A549 (cell line): ENCODE results near the gene RAB9A.

Source experiments
- FOSL2 ChIP-seq, 2 experiments: fragments of 450-650 bp in 1 of 2; fragments of >200 bp in 1 of 2; sonication (Bioruptor Twin) in 1 of 2; formaldehyde crosslinking; IDR thresholded peaks; 2 replicates each; pipeline versions ENCODE4 v1.5.0 to v1.6.1; 2016 to 2020; ENCODE audit warnings: mild to moderate bottlenecking in 1 of 2, moderate library complexity in 1 of 2
- FOXS1 ChIP-seq: fragments of 250-450 bp; sonication (Bioruptor Pico); IDR thresholded peaks from 2 replicates; pipeline ENCODE4 v1.5.0; 2020; ENCODE audit warnings: mild to moderate bottlenecking, moderate library complexity
- MAX ChIP-seq: IDR thresholded peaks from 2 replicates; pipeline ENCODE4 v1.6.1; 2012
- POLR2A ChIP-seq: IDR thresholded peaks from 2 replicates; pipeline ENCODE4 v1.6.1; 2012; ENCODE audit warnings: mild to moderate bottlenecking, low read length

DNA sequence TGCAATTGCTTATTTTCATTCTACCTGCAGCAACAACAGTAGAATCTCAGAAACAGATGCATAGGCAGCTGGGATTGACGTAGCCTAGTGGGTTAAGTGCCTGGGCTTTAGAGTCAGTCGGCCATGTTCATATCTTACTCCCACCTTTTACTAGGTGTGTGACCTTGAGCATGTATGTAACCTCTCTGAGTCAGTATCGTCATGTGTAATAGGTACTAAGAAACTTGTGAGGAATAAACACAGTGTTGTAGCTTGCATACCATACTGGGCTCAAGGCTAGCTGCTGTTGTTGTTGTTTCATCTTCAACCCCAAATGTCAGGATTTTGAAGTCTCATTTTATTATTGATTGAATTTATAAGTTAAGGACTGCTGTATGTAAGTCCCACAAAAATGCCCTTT, 14.2 kb downstream of the RAB9A start:
- TF ChIP-seq FOXS1 (CRISPR knock-in tag), result no peak
- no peak for TF ChIP-seq POLR2A
- TF ChIP-seq MAX, result no peak
- no peak for TF ChIP-seq FOSL2 (IDR thresholded peaks at IDR 0.05)
- TF ChIP-seq FOSL2 (CRISPR knock-in tag; IDR thresholded peaks at IDR 0.05), result no peak
